Measurements from ENCODE around the gene DIS3L2.
"Not testable (repeated sequence)": the region's sequence is repeated elsewhere in the genome, so short reads cannot be mapped to it uniquely, and the experiment has no call there.

Gene DIS3L2

GRCh38 chr2:231928481-231928880 is 33.0 kb upstream of the DIS3L2 start:
- DNase-seq (ENCODE audit: low read depth in 2 of 2): no peak

DNA sequence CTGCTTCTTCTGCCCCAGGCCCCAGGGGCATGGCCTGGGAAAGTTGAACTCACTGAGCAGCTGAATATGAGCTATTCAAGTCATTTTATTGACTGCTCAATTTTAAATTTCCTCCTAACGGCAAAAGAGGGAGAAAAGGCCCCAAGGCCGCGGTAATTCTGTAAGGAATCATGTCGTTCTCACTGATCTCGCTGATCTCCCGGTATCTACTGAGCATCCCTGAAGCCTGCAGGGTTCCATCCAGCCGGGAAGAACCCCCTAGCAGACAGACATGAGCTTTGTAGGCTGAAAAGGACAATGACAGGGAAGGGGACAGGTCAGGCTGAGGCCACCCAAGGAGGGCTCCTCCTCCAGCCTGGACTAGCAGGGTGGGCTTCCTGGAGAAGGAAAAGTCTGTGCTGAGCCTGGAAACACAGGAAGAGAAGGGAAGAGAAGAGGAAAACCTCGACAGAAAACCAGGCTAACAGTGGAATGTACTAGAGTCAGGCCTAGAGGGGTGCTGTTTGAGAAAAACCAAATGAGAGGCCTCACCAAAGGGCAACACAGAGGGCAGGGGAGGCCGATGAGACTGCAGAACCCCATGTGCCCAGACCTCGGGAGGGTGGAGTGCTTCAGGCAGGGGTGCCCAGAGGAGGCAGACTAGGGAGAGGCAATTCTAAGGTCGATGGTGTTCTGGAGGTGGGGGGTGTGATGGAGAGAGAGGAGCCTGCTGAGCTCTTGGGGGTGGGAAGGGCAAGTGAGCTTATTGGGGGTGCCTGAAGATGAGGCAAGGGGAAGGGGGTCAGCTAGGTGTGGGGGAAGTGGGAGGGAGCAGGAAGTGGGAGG is 32.4 kb upstream of the DIS3L2 start:
- no peak for DNase-seq (ENCODE audit: low read depth in 2 of 2)

DNA sequence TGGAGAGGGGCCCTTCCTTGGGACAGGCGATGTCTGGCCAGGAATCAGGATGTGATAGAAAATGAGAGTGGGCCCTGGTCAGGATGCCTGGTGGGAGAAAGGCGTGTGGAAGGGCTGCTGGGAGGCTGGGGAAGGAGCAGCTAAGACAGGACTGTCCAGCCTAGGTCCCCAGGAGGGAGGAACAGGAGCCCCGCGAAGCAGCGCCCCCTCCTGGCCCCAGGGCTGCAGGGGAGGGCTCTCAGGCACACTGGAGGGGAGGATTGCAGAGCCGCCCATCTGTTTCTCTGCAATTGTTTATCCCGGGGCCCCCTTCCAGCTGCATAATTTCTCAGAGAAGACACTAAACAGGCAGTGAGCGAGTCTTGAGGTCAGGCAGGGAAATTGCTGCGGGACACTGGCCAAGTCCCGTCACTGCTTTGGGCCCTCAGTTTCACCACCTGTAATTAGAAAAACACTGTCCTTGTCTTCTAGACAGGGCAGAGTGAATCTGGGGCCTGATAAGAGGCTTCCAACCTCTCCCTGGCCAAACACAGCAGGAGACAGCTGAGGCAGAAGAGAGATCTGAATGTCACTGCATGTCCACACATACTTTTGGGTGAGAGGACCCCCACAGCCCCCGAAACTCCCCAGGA is 31.4 kb upstream of the DIS3L2 start:
- DNase-seq (ENCODE audit: low read depth in 2 of 2): no peak

DNA sequence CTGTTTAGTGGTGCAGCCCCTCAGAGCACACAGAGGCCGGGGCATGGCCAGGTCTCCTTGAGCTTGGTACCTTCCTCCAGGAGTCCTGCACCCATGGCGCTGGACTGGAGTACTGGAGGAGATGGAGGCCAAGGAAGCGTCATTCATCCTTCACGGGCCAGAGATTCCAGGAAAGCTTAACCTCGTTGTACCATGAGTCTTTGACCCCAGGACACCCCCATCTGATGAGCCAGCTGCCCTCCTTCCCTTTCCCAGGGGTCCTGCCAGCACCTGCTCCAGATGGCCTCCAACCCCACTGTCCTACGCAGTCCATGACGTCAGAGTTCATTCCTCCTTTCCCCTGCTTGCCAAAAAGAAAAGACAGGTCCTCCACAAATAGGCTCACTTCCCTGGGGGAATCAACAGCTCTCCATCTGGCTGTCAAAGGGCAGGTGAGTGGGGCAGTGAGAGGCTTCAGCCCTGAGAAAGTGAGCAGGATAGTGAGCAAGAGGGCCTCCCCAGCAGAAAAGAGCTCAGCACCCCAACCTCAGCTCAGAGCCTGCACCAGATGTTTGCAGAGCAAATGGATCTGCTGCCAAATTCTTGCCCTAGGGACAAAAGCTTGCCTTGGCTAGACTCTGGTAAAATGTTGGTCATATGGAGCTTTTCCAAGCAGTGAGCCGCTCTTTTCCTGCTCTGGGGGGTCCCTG is 30.8 kb upstream of the DIS3L2 start:
- DNase-seq (ENCODE audit: low read depth in 2 of 2): no peak

DNA sequence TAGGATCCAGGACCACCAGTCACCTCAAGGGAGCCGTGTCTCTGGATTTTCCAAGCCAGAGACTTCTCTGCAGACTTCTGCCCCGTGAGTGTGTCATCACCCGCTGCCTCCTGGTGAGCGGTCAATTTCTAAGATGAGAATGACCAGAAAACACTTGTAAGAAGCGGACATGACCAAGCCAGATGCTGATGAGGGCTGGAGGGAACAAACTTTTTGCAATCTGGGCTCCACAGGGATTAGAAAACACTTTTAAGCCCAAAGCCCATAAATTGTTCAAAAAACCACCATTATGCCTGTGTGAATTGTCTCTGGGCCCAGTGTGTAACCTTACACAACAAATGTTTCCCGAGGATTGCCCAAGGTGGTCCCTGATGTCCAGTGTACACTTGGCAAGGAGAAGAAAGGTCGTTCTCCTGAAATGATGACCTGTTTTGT is 30.0 kb upstream of the DIS3L2 start:
- no peak for DNase-seq (ENCODE audit: low read depth in 2 of 2)

DNA sequence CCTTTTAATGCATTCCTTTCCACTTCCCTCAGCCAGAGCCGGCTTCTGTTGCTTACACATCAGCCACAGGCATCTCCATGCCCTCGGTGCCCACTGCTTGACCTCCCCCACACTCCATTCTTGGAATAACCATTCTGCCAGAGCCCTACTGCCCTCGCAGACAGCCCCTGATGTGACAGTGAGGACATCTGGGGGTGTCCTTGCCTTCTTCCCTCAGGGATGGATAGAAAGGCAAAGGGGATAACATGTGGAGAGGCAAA is 28.9 kb upstream of the DIS3L2 start:
- DNase-seq (ENCODE audit: low read depth in 2 of 2): no peak

- no peak for DNase-seq (ENCODE audit: low read depth in 2 of 2)
Observed at GRCh38 chr2:231932985-231933915, 28.3 kb upstream of the DIS3L2 start.

- DNase-seq (ENCODE audit: low read depth in 2 of 2): no peak
Observed at GRCh38 chr2:231933916-231934401, 27.6 kb upstream of the DIS3L2 start.

- DNase-seq (ENCODE audit: low read depth in 2 of 2): no peak
Observed at GRCh38 chr2:231934441-231935206, 26.9 kb upstream of the DIS3L2 start.

GRCh38 chr2:231935207-231935524 is 26.3 kb upstream of the DIS3L2 start:
- no peak for DNase-seq (ENCODE audit: low read depth in 2 of 2)

- DNase-seq (ENCODE audit: low read depth in 2 of 2): no peak
Observed at GRCh38 chr2:231935815-231936214, 25.7 kb upstream of the DIS3L2 start.

DNA sequence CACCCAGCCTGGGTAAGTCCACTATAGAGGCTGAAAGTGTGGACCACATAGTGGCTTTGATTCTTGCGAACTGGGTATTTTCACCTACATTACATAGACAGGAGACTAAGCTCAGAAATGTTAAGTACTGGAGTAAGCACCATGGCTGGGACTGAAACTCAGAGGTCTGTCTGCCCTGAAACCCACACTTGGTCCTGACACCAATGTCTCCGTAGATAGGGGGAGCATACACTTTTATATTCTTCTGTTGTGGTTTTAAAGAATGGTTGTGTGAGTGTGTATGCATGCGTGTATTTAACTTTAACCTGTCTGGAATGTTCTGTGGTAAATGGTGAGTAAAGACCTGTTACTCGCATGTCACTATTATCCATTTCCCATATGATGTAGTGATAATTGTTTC is 25.0 kb upstream of the DIS3L2 start:
- DNase-seq (ENCODE audit: low read depth in 2 of 2): no peak

GRCh38 chr2:231937057-231937456 is 24.5 kb upstream of the DIS3L2 start:
- no peak for DNase-seq (ENCODE audit: low read depth in 2 of 2)

- DNase-seq (ENCODE audit: low read depth in 2 of 2): no peak
Observed at GRCh38 chr2:231939022-231939421, 22.5 kb upstream of the DIS3L2 start.

GRCh38 chr2:231940795-231941194 is 20.7 kb upstream of the DIS3L2 start:
- DNase-seq (ENCODE audit: low read depth in 2 of 2): no peak

DNA sequence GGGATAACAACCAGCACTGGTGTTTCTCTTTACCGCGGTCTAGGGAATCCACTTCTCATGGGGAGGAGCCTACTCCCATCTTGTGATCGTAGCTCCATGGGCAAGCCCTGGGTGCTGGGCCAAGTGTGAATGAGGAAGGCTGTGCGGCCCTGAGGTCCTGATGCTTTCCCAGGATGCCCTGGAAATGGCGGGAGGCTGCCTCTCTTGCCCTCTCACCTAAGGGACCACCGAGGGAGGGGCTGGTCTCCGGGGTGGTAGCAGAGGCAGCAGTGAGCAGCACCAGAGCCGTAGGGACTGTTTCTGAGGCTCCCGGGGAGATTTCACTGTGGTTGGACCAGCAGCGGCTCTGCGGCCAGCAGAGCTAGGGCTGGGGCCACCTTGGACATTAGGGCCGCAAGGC is 19.8 kb upstream of the DIS3L2 start:
- DNase-seq (ENCODE audit: low read depth in 2 of 2): no peak

DNA sequence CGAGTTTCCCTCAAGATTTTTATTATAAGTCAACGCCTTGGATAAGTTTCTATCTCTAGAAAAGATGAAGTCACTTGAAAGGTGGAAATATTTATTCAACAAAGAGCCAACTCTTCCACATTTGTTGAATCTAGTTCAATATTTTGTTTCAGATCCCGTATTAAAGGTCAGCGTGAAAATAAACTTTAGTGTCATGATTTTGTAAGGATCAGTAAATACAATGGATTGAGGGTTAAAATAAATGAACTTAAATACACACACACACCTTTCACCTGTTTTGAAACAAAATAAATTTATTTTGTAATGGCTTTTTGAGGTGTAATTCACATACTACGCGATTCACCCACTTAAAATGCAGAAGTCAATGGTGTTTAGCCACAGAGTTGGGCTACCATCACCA is 19.3 kb upstream of the DIS3L2 start:
- DNase-seq (ENCODE audit: low read depth in 2 of 2): no peak

DNA sequence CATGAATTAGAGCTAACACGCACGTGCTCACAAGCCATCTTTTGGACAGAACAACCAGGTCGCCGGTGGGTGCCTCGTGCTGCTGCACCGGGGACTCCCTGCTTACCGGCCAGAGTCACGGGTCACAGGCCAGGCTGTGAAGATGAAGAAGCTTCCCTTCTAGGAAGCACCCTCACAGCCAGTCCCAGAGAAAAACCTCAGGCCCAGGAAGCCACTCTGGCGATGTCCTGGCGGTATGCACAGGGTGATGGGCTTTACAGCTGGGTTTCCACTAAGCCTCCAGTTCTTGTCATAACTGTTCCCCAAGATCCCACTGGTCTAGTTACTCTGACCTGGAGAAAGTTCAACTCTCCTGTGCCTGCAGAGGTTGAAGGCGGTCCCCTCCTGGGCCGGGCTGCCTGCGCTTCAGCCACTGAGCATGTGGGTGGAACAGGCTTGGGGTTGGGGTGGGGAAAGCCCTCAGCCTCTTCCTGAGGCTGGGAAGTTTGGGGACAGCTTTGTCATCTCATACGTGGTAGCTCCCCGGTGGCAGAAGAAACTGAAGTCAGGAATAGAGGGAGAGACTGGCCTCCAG is 15.2 kb upstream of the DIS3L2 start:
- DNase-seq (ENCODE audit: low read depth in 2 of 2): no peak

DNA sequence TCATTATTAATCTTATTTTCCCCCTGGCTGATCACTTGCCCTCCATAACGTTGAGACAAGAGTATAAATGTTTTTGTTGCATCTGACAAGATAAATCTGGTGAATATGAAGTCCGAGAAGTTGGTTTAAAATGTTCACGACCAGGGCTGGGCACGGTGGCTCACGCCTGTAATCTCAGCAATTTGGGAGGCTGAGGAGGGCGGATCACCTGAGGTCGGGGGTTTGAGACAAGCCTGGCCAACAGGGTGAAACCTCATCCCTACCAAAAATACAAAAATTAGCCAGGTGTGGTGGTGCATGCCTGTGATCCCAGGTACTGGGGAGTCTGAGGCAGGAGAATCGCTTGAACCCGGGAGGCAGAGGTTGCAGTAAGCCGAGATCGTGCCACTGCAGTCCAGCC is 14.4 kb upstream of the DIS3L2 start:
- DNase-seq (ENCODE audit: low read depth in 2 of 2): not testable (repeated sequence)

DNA sequence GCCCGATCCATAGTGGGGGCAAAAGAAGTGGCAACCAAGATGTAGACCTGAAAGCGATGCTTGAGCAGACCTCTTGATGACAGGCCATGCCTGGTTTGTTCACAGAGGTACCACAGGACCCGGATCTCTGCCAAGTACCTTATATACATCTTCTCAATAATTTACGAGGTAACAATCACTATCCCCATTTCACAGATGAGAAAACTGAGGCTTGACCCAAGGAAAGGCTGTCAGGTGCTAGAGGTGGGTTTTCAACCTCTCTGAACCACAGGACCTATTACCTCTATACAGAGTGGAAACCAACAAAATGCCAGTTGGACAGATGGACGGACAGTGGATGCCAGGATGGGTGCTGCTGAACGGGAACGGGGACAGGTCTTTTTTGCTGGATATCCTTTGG is 13.8 kb upstream of the DIS3L2 start:
- DNase-seq (ENCODE audit: low read depth in 2 of 2): no peak

DNA sequence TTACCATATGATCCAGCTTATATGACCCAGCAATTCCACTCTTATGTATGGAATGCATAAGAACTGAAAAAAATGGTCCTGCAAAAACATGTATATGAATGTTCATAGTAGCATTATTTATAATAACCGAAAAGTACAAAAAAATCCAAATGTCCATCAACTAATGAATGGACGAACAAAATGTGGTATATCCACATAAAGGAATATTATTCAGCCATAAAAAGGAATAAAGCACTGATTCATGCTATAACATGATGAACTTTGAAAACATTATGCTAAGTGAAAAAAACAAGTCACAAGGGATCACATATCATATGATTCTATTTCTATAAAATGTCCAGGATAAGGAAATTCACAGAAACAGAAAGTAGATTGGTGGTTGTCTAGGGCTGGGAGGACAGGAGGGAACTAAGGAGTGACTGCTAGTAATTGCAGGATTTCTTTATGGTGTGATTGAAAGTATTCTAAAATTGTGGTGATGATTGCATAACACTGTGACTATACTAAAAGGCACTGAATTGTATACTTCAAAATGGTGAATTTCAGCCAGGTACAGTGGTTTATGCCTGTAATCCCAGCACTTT is 10.0 kb upstream of the DIS3L2 start:
- no peak for DNase-seq (ENCODE audit: low read depth in 2 of 2)

Measured in activated CD8-positive, alpha-beta memory T cell treated with anti-CD3 and anti-CD28 coated beads for 4 hours (primary cell).